ENCODE results near the gene CCL3.
"Not testable (repeated sequence)": the region's sequence is repeated elsewhere in the genome, so short reads cannot be mapped to it uniquely, and the experiment has no call there.

The CCL3 gene

GRCh38 chr17:36112572-36112971 lies 22.6 kb upstream of the CCL3 start:
- no peaks in the 10 kb centered on the region for H3K79me2 ChIP-seq (ENCODE audit: low read length)
- H3K36me3 ChIP-seq (replicated peaks; ENCODE audit: low read depth, low read length) = no peaks in the 10 kb centered on the region
- H3K4me1 ChIP-seq (ENCODE audit: low read length) = peaks cover 15% of the 10 kb centered on the region
- H3K4me3 ChIP-seq (ENCODE audit: low read length) = no peak overlapping the region
- no peaks in the 10 kb centered on the region for H4K20me1 ChIP-seq (ENCODE audit: insufficient read depth, low read length)
- no peak overlapping the region for H2AFZ ChIP-seq (ENCODE audit: low read depth, low read length)
- no peak overlapping the region for H3K4me2 ChIP-seq (ENCODE audit: low read length)
- peaks cover 13% of the 10 kb centered on the region for H3K27me3 ChIP-seq (ENCODE audit: low read depth, low read length)
- TF ChIP-seq EZH2phosphoT487 (IDR thresholded peaks at IDR 0.05; ENCODE audit: low read depth) = no peak
- TF ChIP-seq CTCF (IDR thresholded peaks at IDR 0.05; ENCODE audit: low read depth, low read length) = no peak
- H3K27ac ChIP-seq (ENCODE audit: low read length) = no peak overlapping the region
- H3K9me3 ChIP-seq (ENCODE audit: insufficient read depth, low read length) = 0 out of 2 replicates have a peak, but pooled peaks cover 10% of the 10 kb centered on the region
- no peak overlapping the region for H3K9ac ChIP-seq (ENCODE audit: low read length)

GRCh38 chr17:36111068-36111490 lies 21.1 kb upstream of the CCL3 start:
- Histone ChIP-seq H3K9me3 (ENCODE audit: insufficient read depth, low read length) (0 out of 2 replicates have a peak, but pooled peaks cover 10% of the 10 kb centered on the region), H3K79me2 (ENCODE audit: low read length) (no peaks in the 10 kb centered on the region), H3K9ac (ENCODE audit: low read length) (no peak overlapping the region), H3K27ac (ENCODE audit: low read length) (no peak overlapping the region), H3K36me3 (replicated peaks; ENCODE audit: low read depth, low read length) (no peaks in the 10 kb centered on the region), H3K4me2 (ENCODE audit: low read length) (no peak overlapping the region), H4K20me1 (ENCODE audit: insufficient read depth, low read length) (no peaks in the 10 kb centered on the region), H2AFZ (ENCODE audit: low read depth, low read length) (no peak overlapping the region), H3K4me3 (ENCODE audit: low read length) (no peak overlapping the region), H3K27me3 (ENCODE audit: low read depth, low read length) (peaks cover 24% of the 10 kb centered on the region), H3K4me1 (ENCODE audit: low read length) (peaks cover 2% of the 10 kb centered on the region; the same call in 1 of the 2 replicates)
- TF ChIP-seq CTCF (IDR thresholded peaks at IDR 0.05; ENCODE audit: low read depth, low read length) (no peak), EZH2phosphoT487 (IDR thresholded peaks at IDR 0.05; ENCODE audit: low read depth) (no peak)

- H3K27me3 ChIP-seq (ENCODE audit: low read depth, low read length) = peaks cover 39% of the 10 kb centered on the region
- H3K79me2 ChIP-seq (ENCODE audit: low read length); H3K36me3 ChIP-seq (replicated peaks; ENCODE audit: low read depth, low read length); H4K20me1 ChIP-seq (ENCODE audit: insufficient read depth, low read length); H3K9ac ChIP-seq (ENCODE audit: low read length); H3K4me2 ChIP-seq (ENCODE audit: low read length); H2AFZ ChIP-seq (ENCODE audit: low read depth, low read length); H3K4me3 ChIP-seq (ENCODE audit: low read length); H3K27ac ChIP-seq (ENCODE audit: low read length): not testable (repeated sequence)
- peaks cover 17% of the 10 kb centered on the region for H3K4me1 ChIP-seq (ENCODE audit: low read length)
- 0 out of 2 replicates have a peak, but pooled peaks cover 10% of the 10 kb centered on the region for H3K9me3 ChIP-seq (ENCODE audit: insufficient read depth, low read length)
Measured at GRCh38 chr17:36108265-36108664, 18.3 kb upstream of the CCL3 start.

- Histone ChIP-seq H4K20me1 (ENCODE audit: insufficient read depth, low read length) (no peaks in the 10 kb centered on the region), H3K9me3 (ENCODE audit: insufficient read depth, low read length) (0 out of 2 replicates have a peak, but pooled peaks cover 9% of the 10 kb centered on the region), H3K27ac (ENCODE audit: low read length) (no peak overlapping the region), H3K9ac (ENCODE audit: low read length) (no peak overlapping the region), H3K36me3 (replicated peaks; ENCODE audit: low read depth, low read length) (no peaks in the 10 kb centered on the region), H3K79me2 (ENCODE audit: low read length) (no peaks in the 10 kb centered on the region), H3K27me3 (ENCODE audit: low read depth, low read length) (peaks cover 41% of the 10 kb centered on the region), H2AFZ (ENCODE audit: low read depth, low read length) (no peak overlapping the region), H3K4me2 (ENCODE audit: low read length) (no peak overlapping the region), H3K4me1 (ENCODE audit: low read length) (peaks cover 23% of the 10 kb centered on the region), H3K4me3 (ENCODE audit: low read length) (no peak overlapping the region)
- no peak for TF ChIP-seq CTCF (IDR thresholded peaks at IDR 0.05; ENCODE audit: low read depth, low read length)
- TF ChIP-seq EZH2phosphoT487 (IDR thresholded peaks at IDR 0.05; ENCODE audit: low read depth) = no peak
Measured at GRCh38 chr17:36107660-36108059, 17.7 kb upstream of the CCL3 start.

GRCh38 chr17:36106493-36106835 lies 16.5 kb upstream of the CCL3 start:
- no peak for TF ChIP-seq CTCF (IDR thresholded peaks at IDR 0.05; ENCODE audit: low read depth, low read length)
- no peak for TF ChIP-seq EZH2phosphoT487 (IDR thresholded peaks at IDR 0.05; ENCODE audit: low read depth)
- H3K9ac ChIP-seq (ENCODE audit: low read length) = no peak overlapping the region
- no peaks in the 10 kb centered on the region for H3K79me2 ChIP-seq (ENCODE audit: low read length)
- peaks cover 27% of the 10 kb centered on the region for H3K4me1 ChIP-seq (ENCODE audit: low read length)
- no peak overlapping the region for H3K27ac ChIP-seq (ENCODE audit: low read length)
- H3K9me3 ChIP-seq (ENCODE audit: insufficient read depth, low read length) = 0 out of 2 replicates have a peak, but pooled peaks cover 4% of the 10 kb centered on the region
- no peak overlapping the region for H3K4me2 ChIP-seq (ENCODE audit: low read length)
- H3K36me3 ChIP-seq (replicated peaks; ENCODE audit: low read depth, low read length) = no peaks in the 10 kb centered on the region
- H2AFZ ChIP-seq (ENCODE audit: low read depth, low read length) = no peak overlapping the region
- H3K4me3 ChIP-seq (ENCODE audit: low read length) = no peak overlapping the region
- no peaks in the 10 kb centered on the region for H4K20me1 ChIP-seq (ENCODE audit: insufficient read depth, low read length)
- H3K27me3 ChIP-seq (ENCODE audit: low read depth, low read length) = peaks cover 46% of the 10 kb centered on the region
